Stimulated activated CD4-positive, alpha-beta T cell treated with anti-CD3 and anti-CD28 coated beads, Interleukin-1b, Interleukin-23, amount 100 ng/mL, for 24 hours (primary cell): ENCODE measurements around the gene ZBTB16.

Experiments used
- DNase-seq, 4 experiments: peaks; one replicate each; pipeline ENCODE4 v3.0.0-alpha.2; 2020; ENCODE audit warnings: low read depth in 4 of 4, low spot score in 1 of 4

The ZBTB16 gene

DNA sequence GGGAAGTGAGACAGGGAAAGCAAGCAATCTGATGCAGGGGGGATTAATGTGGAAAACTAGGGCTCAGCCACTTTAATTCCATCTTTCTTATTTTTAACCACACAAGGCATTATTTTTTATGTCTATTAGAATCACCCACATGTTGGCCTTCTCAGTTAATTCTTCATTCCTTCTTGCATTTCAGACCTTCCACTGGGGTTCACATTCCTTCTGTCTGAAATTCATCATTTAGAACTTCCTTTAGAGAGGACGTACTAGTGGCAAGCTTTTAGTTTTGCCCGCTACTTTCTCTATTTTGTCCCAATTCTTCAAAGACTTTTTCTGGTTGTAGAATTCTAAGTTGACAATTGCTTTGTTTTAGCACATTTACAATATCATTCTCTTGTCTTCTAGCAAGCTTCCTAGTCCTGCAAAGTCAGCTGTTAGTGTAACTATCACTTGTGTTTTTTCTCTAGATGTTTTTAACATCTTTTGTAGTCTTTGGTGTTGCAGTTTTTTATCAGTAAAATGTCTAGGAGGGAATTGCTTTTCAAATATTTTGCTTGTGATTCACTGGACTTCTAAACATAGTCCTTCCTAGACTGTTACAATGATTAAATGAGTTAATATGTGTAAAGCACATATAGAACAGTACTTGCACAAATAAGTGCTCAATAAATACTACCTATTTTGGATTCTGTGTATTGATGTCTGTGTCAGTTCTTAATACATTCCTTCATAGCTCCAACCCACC, 231.2 kb downstream of the ZBTB16 start:
- no peak for DNase-seq

DNA sequence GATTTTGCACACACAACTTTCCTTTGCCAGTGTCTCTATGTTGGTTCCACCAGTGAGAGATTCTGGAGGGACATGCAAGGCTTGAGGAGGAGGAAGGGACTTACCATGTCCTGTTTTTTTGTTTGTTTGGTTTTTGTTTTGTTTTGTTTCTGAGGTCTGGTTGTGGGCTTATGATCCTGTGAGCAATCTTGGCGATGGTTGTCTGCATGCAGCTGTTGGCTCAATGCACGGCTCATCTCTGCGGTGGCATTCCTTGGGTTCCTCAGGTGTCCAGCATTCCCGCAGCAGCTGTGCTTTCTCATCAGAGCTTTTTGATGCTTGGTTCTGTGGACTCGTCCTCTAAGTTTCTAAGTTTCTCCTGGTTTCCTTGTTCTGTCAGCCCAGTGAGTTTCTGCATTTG, 231.9 kb downstream of the ZBTB16 start:
- DNase-seq: no peak

DNA sequence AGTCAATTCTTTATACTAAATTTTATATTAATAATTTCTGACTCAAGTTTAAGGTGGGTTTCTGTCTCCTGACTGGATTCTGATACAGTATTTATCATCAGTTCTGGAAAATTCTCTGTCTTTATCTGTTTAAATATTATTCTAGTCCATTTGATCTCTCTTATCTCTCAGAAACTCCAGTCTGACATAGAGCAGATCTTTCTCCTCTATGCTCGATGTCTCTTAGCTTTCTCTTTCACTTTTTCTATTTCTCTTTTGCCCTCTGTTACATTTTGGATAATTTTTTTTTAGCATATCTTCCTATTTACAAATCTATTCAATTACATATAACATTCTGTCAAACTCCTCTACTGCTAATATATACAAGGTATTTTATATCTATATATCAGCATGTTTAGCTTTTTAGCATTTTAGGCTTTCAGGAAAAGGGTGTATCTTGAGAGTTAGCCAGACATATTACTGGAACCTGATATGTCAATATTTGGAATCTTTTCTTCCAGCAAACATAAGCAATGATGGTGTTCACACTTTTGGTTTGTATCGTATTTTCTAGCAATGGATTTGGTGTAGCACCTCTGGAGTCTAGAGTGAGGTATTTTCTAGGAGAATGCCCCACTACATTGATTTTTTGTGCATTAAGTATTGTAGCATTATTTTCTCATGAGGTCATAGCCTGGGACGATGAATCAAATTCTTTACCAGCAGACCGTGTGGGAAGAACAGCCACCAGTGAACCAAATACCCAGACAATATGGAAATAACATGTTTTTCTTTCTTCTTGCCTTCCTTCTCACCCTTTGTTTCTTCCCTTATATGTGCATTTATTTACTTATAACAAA, 232.6 kb downstream of the ZBTB16 start:
- DNase-seq: no peak

DNA sequence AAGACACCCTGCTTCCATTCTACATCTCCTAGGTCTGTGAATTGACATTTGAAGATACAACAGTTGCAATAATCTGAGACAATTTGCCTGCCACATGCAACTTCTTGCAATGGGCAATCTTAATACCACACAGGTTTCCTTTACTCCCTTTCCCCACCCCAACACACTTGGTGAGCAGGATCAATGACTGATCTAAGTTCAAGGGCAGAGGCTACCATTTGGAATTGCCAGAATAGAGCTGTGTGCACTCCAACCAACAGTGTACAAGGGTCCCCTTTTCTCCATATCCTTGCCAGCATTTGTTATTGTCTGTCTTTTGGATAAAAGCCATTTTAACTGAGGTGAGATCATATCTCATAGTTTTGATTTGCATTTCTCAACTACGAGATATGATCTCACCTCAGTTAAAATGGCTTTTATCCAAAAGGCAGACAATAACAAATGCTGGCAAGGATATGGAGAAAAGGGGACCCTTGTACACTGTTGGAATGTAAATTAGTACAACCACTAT, 233.7 kb downstream of the ZBTB16 start:
- DNase-seq: no peak

DNA sequence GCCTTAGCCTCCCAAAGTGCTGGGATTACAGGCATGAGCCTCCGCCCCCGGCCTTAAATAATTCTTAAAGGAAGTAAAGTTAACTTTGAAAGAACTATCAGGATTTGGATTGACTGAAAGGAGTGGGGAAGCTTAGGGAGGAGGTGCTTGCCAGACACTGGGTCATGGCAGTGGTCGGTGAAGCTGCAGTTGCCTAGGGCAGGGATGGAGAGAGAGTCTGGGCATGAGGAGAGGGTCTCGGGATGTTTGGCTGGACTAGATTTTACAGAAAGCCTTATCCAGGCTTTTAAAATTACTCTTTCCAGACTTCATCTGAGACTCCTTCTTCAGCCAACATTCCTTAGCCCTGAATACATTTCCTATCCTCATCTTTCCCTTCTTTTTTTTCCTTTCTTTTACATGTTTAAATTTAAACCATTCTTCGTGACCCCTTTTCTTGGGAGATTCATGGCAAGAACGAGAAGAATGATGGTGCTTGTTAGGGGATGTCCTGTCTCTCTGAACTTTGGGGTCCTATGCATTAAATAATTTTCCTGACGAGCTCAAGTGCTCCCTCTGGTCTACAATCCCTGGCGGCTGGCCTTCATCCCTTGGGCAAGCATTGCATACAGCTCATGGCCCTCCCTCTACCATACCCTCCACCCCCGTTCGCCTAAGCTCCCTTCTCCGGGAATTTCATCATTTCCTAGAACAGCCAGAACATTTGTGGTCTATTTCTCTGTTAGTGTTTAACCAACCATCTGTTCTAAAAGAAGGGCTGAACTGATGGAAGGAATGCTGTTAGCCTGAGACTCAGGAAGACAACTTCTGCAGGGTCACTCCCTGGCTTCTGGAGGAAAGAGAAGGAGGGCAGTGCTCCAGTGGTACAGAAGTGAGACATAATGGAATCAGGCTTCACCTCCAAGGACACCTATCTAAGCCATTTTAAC, 236.4 kb downstream of the ZBTB16 start, which contains the start of gene NNMT:
Gene NNMT (plus strand): TSS at position 724 of the 929 bp plus-strand sequence. CDS start 158 bp downstream, at position 882.
- DNase-seq: no peak

DNA sequence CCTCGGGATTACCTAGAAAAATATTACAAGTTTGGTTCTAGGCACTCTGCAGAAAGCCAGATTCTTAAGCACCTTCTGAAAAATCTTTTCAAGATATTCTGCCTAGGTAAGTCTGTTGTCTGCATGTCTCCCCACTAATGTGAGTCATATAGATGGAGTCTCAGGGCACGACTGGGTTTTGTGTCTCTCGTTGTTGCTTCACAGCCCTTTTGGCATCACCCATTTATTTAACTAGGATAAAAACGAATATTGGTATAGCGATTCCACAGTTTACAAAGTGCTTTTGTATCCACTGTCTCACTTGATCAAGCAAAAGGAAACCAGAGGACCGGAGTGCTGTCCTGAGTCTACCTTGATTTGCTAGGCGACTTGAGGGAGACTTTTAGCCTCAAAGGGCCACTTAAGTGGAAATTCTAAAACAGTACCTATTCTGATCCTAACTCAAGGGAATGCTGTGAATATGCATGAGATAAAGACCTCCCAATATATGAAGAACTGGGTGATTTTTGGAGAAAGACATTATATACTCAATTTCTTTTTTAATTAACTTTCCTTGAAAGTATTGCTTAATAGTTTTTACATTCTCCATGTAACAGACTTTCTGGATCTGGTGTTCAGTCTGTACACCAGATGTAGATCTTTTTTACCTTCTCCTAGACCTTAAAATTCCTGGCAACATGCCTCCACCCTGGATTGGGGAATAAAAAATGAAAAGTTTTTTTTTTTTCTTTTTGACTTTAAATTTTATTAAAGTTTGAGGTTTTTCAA, 237.3 kb downstream of the ZBTB16 start:
- no peak for DNase-seq

DNA sequence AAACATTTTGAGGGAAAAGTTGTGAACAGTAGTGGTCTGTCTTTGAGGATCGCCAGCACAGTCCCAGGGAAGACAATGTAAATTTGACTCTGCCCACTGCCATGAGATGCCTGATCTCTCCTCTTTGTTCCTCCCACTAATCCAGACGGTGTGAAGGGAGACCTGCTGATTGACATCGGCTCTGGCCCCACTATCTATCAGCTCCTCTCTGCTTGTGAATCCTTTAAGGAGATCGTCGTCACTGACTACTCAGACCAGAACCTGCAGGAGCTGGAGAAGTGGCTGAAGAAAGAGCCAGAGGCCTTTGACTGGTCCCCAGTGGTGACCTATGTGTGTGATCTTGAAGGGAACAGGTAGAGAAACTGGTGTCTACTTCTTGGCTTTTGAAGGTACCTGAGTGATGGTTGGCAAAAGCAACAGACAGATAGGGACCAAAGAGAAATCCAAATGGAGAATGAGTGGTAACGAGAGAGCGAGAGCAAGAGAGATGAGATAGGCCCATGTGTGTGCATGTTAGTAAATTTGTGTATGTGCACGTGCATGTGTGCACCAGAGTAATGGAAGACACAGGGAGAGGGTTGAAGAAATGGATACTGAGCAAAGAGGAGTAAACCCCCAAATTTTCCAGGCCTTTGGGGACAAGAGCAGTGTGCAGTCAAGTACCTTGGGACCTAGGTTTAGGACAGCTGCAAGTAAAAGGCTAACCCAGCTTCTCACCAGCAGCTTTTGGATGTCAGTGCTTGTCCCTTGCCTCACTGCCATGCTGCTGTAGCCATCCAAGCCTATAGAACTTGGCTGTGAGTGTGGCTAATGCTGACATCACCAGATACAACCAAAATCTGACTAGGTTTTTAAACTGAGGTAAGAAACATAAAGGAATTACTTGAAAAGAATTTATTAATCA, 238.5 kb downstream of the ZBTB16 start:
- no peak for DNase-seq

DNA sequence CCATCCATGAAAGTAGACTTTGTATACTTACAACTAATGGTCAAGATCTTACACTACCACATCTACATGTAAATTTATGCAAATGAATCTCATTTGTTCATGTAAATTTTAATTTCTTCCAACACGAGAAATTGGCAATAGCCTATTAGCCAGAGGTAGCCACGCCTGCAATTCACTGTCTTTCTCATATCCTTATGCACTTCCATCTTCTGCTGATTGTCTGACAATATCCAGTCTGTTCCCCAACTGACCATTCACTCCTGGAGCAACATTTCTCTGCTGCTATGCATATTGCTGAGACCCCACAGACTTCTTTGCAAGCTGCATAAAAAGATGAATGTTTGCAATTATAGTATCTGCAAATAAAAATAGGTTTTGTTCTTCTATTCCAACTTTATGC, 239.2 kb downstream of the ZBTB16 start:
- no peak for DNase-seq
